HG03108 (cell line): ENCODE measurements around the gene LRRC28.

ENCODE experiments used
- ATAC-seq: cut with Tn5 transposase; IDR thresholded peaks from one replicate; pipeline ENCODE4 v1.9.1; 2021; ENCODE audit warnings: moderate library complexity; ENCODE audit not compliant: unreplicated experiment

LRRC28 gene

DNA sequence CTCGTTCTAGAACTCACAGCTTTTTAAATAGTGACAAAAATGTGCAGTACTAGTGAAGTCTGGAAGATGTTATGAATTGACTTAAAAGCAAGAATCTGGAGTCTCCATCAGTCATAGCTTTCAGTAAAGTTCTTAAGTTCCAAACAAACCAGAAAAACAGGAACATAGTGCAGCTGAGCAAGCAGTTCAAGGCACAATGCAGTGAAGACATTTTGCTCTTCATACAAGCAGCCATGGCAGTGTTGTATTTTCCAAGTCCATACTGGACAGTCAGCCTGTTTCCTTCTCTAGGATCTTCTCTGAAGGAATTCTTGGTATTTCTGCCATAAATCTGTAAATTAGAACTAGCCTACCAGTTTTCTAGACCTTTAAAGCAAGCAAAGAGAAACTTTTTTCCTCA is 90.5 kb downstream of the LRRC28 start:
- ATAC-seq = no peak

DNA sequence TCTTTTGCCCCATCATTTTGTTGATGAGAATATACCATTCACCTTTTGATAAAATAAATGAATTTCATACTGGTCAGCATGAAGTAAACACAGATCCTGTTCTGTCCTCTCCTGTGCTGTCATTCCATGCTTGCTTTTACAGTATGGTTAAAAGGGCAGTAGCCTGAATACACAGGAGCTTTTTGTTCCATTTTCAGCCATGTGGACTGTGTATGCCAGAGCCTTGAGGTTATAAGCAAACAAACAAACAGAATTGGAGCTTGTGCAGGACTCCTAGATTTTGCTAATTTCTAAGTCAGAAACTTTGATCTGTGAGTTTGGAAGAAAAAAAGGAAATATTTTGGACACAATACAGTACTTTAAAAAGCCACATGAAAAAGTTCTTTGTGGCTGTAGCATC is 91.9 kb downstream of the LRRC28 start:
- no peak for ATAC-seq

DNA sequence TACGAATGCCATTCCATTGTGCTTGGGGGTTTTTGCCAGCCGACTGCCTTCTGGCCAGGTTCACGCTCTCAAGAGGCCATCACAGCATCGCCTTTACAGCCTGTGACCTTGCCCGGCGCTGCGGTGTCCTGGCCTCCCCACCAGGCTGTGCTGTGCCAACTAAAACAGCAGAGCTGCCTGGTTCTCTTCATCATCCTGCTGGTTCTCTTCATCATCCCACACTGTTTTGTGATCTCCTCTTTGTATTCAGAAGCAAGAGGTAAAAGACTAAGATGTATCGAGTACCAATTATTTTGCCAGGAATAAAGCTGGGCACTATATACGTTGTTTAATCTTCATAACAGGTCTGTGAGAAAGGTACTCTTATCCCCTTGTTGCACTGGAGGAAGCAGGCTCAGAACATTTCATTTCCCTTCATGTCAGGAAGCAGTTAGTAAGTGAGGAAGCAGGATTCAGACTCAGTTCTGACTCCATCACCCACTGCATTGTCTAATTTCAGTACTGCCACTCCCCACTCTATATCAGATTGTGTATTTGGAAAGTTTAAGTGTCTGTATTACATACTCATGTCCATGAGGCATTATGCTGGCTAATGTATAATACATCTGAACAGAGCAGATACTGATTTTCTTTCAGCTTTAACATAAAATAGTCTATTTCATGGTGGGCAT is 92.7 kb downstream of the LRRC28 start:
- ATAC-seq = no peak

DNA sequence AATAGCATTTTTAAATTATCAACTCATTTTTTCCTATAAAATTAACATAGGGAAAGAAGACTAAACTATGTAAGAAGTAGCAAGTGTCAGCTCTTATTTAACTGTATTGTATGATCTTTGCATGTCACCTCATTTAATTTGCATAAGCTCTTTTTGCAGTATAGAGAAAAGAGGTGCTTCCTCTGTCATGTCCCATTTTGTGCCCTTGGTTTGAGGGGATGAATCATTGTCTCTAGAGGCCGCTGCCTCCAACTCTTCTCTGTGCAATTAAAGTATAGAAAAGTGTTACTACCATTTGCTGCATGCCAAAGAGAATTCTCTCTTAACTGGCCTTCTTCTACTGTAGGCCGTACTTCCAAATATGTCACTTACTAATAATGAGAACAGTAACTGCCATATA is 93.4 kb downstream of the LRRC28 start:
- ATAC-seq = no peak

DNA sequence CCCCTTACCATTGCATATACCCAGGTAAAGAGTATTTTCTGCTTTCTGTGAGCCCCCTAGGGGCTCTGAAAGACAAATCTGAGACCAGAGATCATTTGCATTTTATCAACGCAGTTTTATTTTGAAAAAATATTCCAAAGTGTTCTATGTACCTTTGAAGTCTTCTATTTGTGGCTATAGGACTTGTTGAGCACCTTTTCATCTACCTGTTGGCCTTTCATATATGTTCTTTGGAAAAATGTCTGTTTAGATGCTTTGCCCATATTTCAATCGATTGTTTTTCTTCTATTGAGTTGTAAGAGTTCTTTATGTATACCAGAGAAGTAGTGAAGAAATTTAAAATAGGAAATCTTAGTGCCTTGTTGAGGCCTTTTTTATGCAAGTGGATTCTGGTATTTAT is 94.0 kb downstream of the LRRC28 start:
- ATAC-seq = no peak

DNA sequence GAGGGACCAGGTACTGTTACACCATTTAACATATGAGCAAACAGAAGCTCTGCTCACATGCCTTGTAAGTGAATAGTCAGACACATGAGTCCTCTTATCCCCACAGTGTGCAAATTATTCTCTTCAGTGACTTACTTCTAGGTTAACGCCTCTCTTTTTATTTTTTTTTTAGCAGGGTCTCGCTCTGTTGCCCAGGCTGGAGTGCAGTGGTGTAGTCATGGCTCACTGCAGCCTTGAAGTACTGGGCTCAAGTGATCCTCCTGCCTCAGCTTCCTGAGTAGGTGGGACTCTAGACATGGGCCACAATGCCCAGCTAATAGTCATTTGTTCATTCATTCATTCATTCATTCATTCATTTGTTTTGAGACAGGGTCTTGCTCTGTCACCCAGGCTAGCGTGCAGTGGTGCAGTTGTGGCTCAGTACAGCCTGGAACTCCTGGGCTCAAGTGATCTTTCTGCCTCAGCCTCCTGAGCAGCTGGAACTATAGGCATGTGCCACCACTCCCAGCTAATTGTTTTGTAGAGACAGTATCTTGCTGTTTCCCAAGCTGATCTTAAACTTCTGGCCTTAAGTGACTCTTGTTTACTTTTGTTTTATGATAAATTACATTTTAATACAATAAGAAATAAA is 94.7 kb downstream of the LRRC28 start:
- no peak for ATAC-seq

DNA sequence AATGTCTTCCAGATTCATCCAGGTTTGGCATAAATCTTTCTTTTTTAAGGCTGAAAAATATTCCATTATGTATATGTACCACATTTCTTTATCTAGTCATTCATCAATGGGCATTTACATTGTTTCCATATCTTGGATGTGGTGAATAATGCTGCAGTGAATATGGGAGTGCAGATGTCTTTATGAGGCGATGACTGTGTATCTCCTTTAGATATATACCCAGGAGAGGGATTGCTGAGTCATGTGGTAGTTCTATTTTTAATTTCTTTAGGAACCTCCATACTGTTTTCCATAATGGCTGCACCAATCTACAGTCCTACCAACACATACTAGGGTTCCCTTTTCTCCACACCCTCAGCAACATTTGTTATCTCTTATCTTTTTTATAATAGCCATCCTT is 96.3 kb downstream of the LRRC28 start:
- ATAC-seq = no peak

DNA sequence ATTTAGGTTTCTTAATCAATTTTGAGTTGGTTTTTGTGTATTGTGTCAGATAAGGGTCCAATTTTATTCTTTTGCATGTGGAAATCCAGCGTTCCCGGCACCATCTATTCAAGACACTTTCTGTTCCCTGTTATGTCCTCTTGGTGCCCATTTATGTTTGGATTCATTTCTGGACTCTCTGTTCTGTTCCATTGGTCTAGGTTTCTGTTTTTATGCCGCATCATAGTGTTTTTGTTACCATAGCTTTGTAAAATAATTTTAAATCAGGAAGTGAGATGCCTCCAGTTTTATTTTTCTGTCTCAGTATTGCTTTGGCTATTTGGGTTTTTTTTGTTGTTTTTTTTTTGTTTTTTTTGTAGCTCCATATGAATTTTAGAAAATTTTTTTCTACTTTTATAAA is 97.1 kb downstream of the LRRC28 start:
- no peak for ATAC-seq

DNA sequence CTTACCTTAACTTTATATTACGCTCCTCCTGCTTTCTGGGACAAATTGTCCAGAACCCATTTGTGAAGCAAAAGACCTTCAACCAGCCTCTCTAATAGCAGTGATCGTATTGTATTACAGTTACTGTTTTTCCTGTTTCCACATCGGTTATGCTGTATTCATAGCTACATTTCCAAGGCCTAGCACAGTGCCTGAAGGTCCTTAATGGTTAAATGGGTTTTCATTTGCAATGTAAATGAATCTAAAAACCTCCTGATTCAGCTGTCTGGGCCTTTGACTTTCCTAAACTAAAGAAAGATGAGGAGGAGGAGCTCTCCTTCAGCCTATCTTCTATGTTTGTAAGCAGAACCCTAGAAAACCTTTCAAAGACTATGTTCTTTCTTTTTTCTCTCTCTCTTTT is 99.1 kb downstream of the LRRC28 start:
- ATAC-seq = no peak

DNA sequence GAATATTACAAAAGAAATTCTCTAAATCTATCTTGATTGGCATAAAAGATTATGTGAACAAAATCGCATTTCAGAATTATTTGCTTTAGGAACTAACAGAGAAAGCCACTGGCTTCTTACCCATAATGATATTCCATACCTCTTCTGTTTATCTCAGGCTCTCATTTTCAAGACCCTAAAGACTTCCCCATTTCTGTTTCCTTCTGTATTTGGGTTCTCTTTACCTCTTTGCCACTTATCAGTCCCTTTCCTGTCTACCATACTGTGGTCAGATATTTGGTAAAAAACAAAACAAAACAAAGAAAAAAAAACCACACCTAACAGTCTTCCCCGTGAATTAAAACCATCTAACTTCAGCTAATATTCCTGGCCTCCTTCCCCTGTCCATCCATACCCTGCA is 108.5 kb downstream of the LRRC28 start:
- ATAC-seq = no peak

DNA sequence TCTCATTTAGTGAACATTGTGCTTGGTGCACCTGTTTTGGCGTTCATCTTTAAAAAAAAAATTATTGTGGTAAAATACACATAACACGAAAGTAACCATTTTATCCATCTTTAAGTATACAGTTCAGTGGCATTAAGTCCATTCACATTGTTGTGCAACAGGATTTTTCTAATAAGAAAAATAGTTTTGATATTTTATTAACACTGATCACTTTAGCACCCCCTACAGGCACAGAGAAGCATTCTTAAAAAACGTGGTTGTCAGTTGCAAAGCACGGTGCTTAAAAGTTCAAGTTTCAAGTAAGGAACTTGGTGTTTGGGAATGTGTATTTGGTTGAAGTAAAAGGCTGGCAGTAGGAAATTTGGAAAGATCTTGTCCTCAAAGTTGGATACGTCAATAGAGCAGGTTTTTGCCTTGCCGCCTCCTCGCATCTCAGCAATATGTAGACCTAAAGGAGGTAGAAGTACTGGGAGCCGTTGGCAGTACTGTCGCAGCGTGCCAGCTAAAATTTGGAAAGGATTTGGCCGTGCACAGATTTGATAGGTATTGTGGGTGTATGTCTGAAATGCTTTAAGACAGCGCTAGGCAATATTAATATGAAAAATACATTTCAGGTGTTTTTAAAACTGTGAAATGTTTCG is 110.4 kb downstream of the LRRC28 start:
- no peak for ATAC-seq

DNA sequence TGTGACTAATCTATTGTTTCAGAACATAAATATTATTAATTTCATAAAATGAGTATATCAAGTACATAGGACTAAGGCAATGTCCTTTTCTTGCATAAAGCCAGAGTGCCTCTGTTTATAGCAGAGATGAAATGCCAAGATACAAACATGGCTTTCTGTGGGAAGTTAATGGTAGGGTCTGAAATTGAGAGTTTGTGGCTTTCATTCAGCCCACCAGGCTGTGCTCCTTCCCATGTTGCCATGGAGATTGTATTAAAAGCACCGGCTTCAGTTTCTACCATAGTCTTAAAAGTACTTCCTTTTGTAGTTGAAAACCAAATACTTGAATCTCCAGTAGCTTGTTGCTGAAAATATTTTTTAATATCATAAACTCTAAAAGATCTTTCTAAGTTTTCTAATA is 114.0 kb downstream of the LRRC28 start:
- ATAC-seq = peak; percentile 90

DNA sequence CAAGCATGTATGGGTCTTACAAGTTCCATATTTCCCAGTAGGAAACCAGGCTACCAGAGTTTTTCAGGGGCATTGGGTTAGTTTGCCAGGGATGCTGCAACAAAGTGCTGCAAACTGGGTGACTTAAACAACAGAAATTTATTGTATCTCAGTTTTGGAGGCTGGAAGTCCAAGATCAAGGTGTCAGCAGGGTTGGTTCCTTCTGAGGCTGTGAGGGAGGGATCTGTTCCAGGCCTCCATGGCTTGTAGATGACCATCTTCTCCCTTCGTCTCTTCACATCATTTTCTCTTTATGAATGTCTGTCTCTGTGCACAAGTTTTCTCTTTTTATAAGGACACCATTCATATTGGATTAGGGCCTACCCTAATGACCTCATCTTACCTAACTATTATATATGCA is 114.7 kb downstream of the LRRC28 start:
- no peak for ATAC-seq

DNA sequence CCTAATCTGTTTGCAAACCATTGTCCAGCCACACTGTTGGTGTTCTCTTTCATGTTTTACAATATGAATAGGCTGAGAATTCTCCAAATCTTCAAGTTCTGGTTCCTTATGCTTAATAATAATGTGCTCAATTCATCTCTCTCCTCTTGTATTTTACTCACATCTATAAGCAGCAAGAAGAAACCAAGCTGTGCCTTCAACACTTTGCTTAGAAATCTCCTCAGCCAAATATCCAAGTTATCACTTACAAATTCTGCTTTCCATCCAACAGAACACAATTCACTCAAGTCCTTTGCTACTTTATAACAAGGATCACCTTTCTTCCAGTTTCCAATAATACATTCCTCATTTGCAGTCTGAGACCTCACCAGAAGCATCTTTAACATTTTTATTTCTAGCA is 117.5 kb downstream of the LRRC28 start:
- no peak for ATAC-seq

DNA sequence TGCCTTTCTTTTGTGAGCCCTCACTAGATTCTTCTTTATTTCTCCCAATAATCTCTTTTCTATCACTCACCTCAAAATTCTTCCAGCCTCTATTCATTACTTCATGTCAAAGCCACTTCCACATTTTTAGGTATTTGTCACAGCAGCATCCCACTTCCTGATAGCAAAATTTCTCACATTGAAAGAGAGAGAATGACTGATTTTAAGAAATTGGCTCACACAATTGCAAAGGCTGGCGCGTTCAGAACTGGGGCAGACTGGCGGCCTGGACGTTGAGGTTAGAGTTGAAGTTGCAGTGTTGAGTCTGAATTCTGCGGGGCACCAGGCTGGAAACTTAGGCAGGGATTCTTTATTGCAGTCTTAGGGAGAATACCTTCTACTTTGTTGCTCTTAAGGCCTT is 117.9 kb downstream of the LRRC28 start:
- ATAC-seq = no peak

DNA sequence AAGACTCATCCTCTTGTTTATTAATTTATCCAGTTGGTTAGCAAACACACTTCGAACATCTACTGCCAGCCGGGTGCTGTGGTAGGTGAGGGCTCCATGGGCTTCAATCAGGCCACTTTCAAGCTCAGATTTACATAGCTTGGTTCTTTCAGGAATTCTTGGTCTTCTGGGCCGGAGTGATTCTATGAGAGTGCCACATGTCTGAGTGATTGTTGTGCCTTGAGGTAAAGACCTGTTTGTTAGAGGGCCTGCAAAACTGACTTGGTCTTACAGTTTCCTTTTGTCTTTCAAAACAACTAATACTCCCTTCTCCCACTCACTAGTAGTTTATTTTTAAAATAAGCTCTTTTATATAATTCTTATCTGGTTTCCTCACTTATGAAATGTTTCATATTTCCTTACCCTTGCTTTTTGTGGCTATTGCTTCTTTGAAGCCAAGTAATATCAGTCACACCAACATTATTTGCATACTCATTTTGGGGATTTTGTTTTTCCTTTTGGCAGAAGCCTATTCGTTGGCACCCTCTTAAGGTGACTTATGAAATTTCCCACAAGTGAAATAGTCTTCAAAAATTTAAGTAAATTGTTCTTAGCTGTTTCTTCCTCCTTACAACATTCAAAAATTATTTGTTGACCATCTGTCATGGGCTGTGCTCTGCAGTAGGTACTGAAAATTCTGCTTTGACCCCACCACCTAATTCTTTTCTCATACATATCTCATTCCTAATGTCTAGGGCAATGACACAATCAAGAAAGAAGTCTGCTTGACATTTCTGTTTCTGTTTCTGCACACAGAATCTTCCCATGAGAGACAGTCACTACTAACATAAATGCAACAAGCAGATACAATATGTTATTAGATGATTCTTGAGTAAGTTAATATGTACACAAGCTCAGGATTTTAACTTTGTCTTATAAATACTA is 120.2 kb downstream of the LRRC28 start:
- peak; percentile 76 for ATAC-seq

DNA sequence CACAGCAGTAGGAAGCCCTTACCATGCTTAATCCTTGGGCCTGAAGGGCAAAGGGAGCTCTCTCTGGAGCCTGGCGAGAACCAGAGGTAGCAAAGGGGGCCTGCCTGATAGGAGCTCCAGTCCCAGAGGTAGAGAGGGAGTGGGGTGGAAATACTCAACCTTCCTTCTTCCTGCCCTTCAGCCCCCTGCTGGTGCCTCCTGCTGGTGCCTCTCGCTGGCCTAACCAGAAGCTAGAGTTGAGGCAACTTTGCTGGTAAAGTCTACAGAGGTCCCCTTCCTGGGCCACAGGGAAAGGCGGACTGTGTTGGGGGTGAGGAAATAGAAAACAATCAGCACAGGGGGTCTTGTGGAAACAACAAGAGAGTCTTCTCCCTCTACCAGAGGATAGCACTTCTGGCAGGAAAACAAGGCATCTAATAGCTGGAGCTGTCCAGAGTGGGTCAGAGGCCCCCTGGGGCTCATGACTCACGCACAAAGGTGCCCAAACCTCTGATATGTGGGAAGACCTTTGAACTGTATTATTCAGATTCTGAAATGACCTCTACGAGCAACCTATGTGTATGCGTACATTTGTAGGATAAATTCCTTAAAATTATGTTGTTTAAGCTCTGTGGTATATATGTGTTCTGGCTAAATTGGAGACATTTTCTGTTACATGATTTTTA is 133.9 kb downstream of the LRRC28 start:
- no peak for ATAC-seq

DNA sequence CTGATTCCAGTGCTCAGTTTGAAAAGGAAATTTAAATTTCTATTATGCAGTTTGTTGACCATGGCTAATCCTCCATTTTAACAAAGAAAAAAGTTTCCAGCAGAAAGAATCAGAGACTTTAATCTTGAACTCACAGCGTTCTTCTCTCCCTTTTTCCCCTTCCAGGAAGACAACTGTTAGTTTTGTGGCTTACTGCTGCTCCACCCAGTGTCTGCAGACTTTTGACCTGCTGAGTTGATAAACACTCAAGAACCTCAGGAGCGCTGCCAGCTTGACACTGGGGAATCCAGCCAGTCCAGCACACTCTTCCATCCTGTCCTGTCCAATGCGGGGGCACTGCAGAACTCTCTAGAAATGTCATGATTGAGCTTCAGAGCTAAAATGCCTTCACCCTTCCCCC is 134.6 kb downstream of the LRRC28 start:
- ATAC-seq = no peak

DNA sequence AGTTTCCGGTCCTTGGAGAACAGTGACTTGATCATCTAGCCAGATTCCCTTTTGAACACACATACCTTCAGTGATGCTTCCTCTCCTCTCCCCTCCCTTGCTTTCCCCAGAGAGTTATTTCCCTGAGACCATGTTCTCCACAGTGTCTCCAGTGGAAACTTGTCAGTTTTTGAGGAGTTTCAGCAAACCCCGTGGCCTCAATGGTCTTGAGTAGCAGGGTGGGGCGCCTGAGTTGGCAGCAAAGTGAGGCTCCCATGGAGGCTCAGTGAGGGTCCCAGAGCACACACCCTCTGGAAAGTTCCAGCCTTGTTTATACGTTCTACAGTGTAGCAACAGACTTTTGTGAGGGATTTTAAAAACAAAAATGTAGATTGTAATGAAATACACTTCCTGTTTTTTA is 135.1 kb downstream of the LRRC28 start:
- no peak for ATAC-seq

DNA sequence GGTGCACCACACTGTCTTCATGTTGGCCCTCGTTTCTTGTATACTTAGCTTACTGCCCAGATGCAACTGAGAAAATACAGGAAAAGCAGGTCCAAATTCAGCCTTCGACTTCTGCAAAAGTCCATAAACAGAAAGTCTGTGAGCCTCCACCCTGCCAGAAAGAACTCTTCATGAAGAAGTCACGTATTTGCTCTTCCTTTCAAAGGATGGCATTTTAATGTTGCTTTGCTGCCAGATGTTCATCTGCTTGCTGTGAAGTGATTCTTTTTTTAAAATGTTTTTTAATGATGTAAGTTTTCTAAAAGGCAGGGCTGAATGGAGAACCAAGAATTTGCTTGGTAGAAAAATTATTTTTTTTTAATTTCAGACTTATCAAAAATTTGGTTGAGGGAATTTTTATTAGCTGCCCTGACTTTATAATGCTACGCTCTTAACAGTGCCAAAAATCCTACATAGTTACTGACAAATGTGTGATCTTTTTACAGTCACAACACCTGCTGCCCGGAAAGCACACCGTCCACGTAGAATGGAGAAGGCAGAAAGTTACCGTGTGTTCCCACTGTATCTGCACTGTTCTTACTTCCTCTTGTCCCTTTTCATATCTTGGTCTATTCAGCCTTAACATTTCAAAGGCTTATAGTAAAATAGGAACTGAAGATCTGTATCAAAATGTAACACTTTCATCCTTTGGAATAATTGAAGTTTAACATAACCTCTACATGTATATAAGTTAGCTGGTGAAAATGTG is 136.3 kb downstream of the LRRC28 start:
- ATAC-seq = no peak
